Stimulated activated CD4-positive, alpha-beta T cell treated with anti-CD3 and anti-CD28 coated beads, TNF-alpha, amount 100 ng/mL, for 24 hours (primary cell): ENCODE measurements around the gene VPS37C.
"Not testable (repeated sequence)": the region's sequence is repeated elsewhere in the genome, so short reads cannot be mapped to it uniquely, and the experiment has no call there.

Experiments
- DNase-seq, 3 experiments: peaks; one replicate each; pipeline ENCODE4 v3.0.0-alpha.2; 2020; ENCODE audit warnings: low read depth in 3 of 3

Gene VPS37C

DNA sequence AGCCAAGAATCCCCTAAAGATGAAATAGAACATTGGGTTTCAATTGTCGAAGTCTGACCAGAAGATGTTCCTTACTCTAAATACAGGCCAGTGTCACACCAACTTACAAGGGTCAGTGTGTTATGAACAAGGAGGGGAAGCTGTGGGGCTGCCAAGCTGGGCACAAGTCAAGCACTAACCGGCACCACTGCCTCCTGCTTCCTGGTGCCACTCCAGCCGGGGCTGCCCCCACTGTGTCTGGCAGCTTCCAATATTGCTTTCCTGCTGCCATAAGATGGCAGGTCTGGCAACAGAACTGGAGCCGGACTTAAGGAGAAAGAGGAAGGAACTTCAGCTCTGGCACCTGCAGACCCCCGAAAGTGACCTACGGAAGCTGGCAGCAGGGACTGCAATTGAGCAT is 13.7 kb upstream of the VPS37C start:
- DNase-seq, result no peak

DNA sequence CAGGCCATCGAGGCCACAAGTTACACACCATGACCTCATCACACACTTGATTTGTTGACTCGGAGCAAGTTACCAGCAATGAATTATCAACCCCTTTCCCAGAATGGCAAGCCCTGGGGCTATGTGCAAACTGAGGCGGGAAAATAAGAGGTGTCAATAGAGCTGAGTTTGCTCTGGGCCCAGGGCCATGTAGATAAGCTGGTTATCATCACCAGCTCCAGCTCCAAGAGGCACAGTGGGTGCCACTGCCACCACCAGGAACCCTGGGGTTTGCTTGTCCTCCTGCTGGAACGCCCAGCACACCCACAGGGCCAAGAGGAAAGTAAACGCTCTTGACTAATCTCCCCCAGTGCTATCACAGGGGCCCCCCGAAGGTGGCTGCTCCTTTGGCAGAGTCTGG is 13.0 kb upstream of the VPS37C start:
- DNase-seq, result no peak

DNA sequence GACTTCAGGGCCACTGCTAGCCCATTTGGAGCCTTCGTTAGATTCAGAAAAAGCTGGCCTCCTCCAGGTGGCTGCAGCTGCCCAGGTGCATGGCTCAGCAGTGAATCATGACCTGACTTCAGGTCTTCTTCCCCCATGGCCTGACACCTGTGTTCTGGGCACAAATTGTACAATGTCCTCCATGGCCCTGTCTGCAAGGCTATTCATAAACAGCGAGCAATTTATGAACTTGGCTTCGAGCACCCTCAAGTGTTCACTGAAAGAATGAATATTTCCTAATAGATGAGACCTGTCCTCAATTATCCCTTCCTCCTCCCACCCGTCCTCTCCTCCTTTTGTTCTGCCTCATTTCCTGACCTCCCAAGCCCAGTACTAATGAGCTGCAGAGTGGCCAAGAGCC is 12.2 kb upstream of the VPS37C start:
- DNase-seq, result no peak

DNA sequence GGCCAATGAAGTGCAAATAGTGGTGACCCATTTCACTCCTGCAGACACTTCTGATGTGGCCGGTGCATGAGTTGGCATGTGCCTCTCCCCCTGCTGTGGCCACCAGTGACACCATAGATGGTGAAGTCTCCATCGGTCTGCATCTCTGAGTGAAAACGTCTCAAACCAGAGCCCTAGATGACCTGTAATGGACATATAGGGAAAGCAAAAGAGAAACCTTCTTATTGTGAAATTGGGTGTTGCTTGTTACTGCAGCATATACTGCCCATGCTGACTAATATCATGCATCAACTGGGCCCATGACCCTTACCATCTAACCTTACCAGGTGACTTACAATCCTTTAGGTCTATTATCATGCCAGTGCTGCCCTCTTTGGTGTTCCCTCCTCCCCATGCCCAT is 11.7 kb upstream of the VPS37C start:
- DNase-seq, result no peak

DNA sequence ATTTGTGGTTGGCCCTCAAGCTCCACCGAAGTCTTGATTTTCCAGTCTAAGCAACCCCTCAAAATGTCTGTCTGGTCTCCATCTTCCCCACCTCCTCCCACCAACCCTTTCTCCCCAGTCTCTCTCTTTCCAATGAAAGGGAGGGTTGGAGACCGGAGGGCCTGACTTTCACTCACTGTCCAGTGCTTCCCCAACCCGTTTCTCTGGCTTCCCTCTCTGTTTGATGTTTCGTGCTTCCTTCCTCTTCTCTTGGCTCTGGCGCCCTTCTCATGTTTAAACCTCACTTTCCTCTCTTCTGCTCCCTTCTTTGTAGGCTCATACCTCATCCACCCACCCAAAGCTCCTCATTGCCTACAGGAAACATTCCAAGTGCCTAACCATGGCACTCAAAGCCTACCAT is 11.1 kb upstream of the VPS37C start:
- no peak for DNase-seq

DNA sequence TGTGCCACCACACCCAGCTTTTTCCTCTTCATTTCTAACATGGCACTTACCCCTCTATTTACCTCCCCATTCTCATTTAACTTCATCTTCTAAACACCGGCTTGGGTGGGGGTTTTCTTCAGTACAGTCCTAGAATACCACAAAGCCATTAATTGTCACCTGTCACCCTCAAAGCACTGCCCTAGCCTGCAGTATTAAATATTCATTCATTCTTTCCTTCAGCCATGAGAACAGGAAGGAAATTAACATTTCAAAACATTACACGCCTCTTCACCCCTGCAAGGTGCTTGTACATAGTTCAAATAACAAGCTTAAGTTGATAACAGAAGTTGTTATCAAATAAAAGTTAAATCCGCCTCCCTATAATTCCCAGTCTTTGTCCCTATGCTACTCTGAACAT is 10.7 kb upstream of the VPS37C start:
- DNase-seq, result no peak

DNA sequence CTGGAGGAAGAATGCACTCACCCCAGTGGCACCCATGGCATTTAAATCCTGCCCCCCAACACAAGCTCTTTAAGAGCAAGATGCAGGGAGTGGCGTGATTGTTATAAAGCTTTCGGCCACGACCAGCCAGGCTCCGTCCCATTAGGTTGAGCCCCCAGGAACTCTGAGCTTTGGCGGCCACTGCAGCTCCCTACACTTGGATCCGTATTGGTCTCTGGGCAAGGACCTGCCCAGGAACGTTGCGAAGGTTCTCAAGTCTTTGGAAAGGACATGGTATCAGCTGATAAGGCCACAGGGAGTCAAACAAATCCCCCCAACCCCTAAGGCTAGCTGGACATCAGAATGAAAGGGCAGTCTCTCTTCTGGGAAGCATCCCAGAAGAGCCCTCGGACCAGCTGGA is 9.3 kb upstream of the VPS37C start:
- no peak for DNase-seq

DNA sequence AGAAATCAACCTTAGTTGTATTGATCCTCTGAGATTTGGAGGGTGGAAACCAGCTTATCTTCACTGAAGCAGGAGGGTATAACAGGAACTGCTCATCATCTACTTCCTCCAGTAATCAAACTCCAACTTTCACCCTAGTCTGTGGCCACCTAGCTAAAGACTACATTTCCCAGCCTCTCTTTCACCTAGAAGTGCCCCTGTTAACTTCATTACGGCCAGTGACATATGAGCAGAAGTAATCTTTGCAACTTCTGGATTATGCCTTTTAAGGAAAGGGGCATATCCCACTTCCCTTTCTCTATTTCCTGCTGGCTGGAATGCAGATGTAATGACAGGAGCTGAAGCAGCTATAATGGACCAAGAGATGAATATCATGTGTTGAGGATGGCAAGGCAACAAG is 7.6 kb upstream of the VPS37C start:
- DNase-seq, result no peak

DNA sequence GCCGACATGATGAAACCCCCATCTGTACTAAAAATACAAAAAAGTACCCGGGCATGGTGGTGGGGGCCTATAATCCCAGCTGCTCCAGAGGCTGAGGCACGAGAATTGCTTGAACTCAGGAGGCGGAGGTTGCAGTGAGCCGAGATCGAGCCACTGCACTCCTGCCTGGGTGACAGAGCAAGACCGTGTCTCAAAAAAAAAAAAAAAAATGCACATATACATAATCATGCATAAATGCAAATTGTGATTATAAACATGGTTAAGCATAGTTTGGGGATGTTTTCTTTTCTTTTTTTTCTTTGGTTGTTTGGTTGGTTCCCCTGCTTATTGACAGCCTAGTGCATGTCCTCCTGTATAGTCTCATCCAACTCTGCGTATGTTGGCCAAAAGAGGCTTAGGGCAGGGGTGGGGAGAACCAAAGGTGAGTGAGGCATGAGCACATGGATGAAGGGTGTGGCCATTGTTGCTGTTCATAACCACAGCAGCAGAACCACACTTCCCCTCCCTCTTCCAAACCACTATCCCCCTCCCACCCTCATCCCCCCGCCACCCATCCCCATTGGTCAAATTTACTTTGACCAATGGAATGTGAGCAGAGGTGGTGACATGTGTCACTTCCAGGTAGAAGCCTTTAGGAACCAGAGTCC is 6.9 kb upstream of the VPS37C start:
- no peak for DNase-seq

DNA sequence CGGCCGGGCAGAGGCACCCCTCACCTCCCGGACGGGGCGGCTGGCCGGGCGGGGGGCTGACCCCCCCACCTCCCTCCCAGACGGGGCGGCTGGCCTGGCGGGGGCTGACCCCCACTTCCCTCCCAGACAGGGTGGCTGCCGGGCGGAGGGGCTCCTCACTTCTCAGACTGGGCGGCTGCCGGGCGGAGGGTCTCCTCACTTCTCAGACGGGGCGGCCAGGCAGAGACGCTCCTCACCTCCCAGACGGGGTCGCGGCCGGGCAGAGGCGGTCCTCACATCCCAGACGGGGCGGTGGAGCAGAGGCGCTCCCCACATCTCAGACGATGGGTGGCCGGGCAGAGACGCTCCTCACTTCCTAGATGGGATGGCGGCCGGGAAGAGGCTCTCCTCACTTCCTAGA is 5.1 kb upstream of the VPS37C start:
- DNase-seq, result not testable (repeated sequence)

DNA sequence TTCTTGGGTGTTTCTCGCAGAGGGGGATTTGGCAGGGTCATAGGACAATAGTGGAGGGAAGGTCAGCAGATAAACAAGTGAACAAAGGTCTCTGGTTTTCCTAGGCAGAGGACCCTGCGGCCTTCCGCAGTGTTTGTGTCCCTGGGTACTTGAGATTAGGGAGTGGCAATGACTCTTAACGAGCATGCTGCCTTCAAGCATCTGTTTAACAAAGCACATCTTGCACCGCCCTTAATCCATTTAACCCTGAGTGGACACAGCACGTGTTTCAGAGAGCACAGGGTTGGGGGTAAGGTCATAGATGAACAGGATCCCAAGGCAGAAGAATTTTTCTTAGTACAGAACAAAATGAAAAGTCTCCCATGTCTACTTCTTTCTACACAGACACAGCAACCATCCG is 4.6 kb upstream of the VPS37C start:
- not testable (repeated sequence) for DNase-seq

DNA sequence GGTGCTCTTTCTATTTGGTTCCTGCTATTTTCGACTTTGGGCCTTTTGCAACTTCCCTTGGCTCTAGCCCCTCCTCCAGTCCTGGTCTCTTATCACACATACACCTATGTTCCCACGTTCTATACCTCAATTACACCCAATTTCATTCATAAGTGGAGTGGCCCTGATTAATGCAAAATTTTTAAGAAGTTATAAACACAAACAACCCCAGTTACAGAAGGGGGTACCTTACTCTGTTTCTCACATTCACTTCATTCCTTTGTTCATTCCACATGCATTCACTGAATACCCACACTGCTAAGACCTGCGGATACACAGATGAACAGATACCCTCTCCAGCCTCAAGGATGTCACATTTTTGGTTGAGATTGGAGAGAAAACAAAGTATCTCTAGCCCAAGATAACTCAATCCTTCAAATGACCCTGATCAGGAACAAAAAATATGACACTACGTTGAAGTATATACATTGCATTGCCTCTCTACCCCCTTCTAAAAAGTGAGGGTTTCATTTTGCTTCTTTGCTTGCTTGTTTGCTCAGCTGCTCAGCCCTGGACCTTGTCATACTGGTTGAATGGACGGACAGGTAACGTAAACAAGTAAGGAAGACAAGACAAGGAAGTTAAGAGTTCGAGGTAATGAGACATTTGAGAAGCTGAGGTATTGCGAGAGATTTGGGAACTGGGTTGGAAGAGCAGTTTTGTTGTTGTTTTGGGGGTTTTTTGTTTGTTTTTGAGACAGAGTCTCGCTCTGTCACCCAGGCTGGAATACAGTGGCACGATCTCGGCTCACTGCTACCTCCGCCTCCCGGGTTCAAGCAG is 3.6 kb upstream of the VPS37C start:
- DNase-seq, result no peak

DNA sequence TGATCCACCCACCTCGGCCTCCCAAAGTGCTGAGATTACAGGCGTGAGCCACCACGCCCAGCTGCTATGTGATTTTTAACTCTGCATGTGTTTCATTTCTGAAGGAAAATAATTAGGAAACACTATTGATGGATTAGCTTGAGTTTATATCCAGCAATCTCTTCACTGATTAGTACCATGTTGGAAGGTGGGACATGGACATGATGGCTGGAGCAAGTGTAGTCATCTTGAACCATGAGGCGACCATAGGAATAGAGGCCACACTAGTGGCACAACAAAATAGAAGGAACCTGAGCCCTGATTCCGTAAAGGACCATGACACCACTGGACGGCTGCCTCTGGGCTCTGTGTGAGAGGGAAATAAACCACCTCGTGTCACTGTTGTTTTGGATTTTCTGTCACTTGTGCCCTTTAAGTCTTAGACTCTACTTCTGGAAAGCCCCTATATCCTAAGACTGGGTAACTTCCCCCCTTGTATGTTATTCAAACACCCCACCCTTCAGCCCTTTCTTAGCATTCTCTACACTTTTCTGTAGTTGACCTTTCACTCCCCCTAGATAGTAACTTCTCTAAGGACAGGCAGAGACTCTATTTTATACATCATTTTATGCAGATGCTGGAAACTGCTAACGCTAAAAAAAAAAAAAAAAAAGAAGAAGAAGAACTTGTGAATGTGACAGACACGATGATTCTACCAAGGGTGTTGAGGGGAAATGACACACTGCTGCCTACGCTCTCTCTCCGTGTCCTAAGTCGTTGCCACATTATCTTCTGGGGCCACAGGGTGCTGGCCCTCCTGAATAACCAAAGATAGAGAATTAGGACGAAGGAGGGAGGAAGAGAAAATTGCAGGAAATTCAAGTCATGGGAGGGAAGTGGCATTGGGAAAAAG is 2.7 kb upstream of the VPS37C start:
- no peak for DNase-seq

DNA sequence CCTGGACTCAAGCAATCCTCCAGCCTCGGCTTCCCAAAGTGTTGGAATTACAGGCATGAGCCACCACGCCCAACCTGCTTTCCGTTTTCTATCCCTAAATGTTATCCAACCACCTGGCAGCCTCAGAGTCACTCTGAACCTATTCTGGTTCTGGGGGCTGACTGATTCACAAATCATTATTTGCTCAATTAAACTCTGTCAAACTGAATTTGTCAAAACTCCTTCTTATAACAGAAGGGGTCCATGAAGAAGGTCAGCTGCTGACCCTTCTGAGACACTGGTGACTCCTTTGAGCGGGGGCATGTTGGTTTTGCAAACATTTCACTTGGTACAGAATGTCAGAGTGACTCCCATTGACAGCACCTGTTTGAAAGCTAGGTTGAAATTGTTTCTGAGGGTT is 1.8 kb upstream of the VPS37C start:
- no peak for DNase-seq

DNA sequence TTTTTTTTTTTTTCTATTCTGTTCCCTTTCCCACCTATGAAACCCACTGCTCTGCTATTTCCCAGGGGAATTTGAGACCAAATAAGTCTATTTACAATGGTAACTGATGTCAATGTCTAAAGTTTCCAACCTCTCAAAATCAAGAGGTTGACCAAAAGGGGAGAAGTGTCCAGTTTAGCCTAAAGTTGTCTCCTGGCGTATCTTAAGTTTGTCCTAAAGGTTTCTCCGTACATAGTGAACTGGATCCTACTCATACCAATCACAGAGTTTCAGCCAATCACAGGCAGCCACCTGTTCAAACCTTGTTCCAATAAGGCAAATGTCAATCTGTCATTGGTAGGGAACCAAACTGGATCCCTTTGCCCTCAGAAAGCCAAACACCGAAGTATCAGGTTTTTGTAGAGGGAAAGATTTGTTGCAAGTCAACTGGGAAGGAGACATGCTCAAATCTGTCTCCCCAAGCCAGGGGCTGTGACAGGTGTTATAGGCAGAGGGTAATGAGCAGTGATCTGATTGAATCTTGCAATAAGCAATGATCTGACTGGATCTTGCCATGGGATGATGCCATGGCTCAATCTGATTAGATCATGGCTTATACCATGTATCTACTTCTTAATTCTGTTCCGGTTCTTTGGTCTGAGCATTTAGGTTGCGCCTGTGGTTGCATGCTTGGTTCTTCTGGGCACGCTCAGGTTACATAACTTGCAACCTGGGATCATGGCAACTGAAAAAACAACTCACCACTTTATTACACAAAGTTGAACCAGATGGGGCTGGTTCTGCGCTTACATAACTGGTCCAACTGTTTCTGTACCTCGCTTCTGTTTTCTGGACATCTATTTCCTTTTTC is 1.1 kb upstream of the VPS37C start:
- DNase-seq, result peak in 1 of 3 experiments; percentile 18

DNA sequence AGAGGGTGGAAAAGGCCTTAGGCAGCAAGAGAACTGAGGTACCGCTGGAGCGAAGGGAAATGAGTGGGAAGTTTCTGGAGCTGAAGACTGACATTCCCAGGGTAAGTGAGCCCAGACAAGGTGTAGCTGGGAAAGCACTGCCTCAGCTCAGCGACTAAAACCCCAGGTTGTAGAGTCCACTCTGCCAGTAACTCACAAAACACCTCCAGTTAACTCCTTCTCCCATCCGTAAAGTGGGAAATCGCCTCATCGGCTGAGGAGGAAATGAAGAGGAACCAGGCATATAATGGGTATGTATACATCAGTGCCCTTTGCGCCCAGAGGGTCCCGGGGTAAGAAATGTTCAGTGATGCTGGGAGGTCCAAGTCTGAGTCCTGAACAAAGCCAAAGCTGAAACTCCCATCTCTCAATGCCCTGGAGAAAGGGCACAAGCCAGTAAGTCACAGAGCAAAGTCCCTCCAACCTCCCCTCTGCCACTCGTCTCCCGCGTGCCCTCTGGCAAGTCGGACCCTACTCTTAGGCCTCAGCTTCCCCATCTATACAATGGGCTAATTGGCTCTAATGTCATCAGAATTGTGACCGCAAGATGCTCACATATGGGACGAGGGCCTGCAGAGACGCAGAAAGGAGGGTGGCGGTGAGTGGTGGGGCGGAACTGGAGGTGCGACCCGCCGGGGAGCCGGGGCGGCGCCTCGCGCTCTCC is 588 bp downstream of the VPS37C start:
- DNase-seq, result no peak

DNA sequence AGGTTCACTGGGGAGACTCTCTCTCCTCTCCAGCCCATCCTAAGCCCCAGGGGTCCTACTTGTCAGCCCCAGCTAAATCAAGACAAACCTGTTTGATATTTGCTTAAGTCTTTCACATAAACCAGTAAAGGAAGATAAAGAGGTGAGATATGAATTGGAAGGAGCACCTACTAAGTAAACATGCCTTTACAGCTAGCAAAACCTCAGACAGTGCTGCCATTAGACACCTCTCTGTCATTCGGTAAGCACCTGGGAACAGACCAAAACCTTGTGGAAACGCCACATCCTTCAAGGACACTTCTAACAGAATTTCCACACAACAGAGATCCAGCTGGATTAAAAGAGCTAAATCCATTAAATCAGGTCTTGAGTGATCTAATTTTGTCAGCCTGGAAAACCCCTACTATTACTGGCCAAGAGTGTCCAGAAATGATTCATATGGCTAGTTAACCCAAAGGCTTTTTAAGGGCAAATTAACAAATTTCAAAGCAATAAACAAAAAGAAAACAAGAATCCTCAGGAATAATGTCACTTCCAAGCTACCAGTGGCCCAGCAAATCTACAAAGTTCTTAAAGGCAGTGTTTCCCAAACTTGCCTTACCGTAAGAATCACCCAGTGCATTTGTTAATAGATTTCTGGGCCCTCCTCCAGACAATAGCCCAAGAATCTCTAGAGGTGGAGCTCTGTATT is 2.4 kb downstream of the VPS37C start:
- DNase-seq, result no peak

DNA sequence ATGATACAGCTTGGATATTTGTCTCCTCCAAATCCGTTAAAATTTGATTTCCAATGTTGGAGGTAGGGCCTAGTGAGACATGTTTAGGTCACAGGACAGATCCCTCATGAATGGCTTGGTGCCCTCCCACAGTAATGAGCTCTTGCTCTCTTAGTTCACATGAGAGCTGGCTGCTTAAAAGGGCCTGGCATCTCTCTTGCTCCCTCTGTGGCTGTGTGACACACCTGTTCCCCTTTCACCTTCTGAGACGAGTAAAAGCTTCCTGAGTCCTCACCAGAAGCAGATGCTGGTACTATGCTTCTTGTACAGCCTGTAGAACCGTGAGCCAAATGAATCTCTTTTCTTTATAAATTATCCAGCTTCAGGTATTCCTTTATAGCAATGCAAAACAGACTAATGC is 3.5 kb downstream of the VPS37C start:
- DNase-seq, result no peak

DNA sequence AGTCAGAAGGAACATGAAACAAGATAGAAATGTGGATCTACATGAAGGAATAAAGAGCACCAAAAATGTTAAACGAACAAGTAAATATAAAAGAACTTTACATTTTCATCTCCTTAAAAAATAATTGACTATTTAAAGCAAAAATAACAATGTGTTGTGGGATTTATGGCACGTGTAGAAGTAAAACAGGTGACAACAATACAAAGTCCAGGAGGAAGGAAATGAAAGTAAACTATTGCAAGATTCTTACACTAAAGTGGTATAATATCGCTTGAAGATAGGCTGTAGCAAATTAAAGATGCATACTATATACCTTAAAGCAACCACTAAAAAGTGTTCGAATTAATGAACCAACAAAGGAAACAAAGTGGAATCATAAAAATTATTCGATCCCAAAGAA is 5.5 kb downstream of the VPS37C start:
- DNase-seq, result no peak

DNA sequence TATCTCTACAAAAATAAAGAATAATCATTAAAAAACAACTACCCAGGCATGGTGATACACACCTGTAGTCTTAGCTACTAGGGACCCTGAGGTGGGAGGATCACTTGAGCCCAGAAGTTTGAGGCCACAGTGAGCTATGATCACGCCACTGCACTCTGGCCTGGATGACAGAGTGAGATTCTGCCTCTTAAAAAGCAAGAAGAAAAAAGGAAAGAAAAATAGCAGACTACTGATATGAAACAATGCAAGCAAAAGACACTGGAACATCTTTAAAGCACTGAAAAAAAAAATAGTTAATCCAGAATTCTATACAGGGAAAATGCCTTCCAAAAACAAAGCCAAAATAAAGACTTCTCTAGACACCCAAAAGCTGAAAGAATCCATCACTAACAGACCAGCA is 5.9 kb downstream of the VPS37C start:
- DNase-seq, result no peak
